NCI-H82 treated with DMSO at 0.1 percent for 48 hours (cell line): ENCODE measurements around the gene PLEKHA6.

ENCODE experiments used
- DNase-seq: peaks from one replicate; lab custom pipeline; 2025; ENCODE audit not compliant: unreplicated experiment; lab: John Stamatoyannopoulos, UW

PLEKHA6 gene

DNA sequence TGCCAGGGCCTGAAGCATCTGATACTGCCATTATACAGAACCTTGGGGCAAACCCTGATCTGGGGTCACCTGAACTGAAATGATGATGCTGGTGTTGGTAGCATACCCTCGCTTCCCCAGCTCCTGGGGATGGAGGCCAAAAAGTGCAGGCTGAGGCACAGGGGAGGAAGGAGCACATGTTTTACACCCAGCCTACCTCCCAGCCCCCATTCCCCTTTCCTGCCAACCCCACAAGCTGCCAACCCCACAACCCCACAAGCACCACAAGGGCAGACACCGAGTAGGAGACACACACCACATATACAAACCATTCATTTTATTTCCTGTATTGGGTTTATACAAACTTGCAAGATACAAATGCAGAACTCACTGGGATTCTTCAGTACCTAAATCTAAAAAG lies 141.2 kb downstream of the PLEKHA6 start:
- DNase-seq = no peak

DNA sequence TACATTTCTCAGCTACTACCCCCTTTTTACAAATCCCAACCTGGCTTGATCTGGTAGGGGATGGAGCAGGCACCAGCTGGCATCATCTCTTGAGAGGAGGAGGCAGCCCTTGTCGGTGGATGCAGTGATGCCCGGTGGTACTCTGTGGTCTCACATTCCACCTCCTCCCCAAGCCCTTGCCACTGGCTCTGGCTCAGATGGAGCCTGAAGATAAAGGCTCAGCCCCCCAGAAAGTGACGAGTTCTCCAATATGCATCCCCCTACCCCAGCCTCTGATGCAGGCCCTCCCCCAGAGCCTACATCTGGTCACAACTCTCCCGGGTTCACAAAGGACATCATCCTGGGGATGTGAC lies 142.1 kb downstream of the PLEKHA6 start:
- DNase-seq = no peak

DNA sequence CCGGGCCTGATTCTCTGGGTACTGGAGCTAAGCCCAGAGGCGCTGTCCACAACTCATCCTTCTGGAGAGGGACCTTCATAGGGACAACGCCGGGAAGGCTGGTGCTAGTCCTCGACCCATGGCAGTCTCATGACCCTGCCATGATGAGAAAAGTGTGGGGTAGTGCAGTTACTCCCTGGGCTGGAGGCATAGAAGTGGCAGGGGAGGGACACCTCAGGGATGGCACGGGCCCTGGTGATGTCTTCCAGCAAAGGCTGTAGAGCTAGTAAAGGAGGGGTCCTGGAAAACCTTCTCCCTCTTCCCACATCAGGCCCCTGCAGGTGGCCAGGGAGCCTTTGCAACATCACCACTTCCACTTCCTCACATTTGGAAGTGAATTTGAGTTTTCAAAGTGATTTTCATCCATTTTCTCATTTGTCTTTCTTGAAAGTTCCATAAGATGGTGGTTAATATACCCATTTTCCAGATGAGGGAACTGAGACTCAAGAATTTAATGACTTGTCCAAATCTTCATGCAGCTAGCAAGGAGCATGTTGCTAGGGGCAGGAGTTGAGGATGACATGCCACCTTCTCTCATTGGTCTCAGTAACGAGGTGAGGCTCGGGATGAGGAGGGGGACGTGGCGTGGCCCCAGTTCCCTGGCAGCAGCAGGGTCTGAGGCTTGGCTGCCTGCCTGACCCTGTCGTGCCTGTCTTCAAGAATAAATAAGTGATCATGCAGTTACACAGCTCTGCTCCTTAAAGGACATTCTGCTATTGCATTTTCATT lies 142.7 kb downstream of the PLEKHA6 start:
- DNase-seq = no peak

DNA sequence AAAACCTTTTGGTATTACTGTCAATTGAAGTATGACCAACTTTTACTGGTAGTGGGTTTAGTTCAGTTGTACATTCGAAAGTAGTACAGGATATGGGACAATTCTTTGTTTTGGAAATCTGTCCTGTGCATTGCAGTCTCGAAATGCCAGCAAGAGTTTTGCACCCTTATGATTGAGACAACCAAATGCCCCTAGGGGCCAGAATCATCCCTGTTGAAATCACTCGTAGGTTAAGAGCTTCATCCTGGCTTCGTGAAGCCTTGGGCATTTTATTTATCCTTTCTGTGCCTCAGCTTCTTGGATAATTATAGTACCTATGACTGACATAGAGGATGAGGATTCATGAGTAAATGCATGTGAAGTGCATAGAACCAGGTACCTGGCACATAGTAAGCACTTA lies 143.5 kb downstream of the PLEKHA6 start:
- no peak for DNase-seq

DNA sequence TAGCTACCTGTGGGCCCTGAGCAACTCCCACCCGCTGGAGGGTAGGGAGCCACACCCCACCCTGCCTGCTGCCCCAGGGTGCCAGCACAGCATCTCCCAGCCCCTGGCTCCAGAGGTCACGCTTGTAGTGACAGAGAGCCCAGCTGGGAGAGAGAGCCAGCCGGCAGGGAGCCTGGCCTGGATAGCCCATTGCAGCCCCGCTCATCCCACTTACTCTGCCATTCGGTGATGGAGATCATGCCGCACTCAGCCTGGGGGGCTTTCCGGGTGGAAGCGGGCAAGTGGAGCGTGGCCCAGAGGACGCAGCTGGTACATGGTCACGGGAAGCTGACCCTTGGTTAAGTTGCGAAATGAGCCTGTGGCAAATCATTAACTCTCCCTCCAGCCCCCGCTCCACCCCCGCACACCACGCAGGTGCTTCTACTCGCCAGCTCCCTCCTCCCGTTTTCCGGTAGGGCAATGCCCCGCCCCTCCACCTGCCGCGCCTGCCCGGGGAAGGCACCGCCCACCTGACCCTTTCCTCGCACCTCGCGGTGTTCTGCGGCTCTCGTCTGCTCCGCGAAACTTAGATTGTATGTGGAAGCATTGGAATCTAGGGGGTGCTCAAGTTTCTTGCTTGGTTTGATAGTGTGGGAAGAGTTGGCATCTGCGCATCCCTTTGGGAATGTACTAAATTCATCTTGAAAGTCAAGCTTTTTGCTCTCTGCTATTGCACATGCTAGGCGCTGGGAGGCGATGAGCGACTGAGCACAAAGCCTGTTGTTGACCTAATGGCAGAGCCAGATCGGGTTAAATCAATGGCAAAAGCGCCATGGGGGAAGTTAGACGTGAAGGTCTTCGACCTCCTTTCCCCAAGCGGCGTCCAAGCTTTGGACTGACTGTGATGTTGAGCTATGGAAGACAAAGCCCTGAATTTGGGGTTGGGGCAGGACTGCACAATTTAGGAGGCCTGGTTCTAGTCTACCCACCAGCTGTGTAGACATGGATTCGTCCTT lies 145.8 kb downstream of the PLEKHA6 start, which contains the start of gene GOLT1A:
Gene GOLT1A (minus strand): TSS at position 321 of the 995 bp plus-strand sequence. CDS start 82 bp downstream, at position 239.
- no peak for DNase-seq

DNA sequence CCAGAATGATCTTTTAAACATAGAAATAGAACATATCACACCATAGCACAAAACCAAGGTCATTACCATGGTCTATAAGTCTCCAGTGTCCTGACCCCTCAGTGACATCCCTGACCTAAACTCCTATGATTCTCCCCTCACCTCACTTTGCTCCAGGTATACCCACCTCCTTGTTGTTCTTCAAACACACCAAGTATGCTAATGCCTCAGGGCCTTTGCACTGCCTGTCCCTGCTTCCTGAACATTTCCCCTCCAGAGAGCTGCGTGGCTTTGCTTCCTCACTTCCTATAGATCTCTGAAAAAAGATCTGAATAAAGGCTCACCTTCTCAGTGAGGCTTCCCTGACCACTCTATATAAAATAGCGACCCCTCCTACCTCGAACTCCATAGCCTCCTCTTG lies 147.0 kb downstream of the PLEKHA6 start:
- DNase-seq = no peak

DNA sequence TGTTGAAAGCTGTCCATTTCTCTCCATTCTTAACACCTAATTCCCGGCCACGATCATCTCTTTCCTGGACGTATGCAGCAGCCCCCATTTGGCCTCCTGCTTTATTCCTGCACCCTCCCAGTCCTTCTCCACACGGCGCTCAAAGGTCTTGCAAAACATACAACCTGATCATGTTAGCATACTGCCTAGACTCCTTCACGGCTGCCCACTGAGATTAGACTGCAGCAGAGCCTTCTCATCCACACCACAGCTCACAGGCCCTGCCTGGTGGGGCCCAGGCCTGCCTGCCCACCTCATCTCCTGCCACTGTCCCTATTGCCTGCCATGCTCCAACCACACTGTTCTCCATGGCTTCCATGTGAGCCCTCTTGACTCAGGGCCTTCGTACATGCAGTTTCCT lies 148.7 kb downstream of the PLEKHA6 start:
- no peak for DNase-seq

DNA sequence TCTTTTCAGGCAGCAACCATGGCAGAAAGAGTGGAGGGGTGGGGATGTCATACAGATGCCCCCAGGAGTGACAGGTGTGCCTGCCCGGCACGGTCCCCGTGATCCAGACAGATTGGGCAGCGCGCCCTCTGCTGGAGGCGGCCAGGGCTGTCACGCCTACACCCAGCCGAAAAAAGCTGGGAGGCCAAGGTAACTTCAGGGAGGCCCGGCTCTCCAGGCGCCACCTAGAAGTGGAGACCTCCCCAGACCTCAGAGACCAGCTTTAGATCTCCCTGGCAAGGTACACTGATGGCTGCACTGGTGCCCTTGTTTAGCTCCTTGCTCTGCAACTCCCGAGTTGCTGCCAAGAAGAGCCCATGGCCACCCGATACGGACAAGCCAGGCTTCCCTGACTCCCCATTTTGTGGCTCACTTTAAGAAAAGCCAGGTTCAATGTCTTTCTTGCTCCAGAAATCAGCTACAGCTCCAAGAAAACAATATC lies 152.6 kb downstream of the PLEKHA6 start:
- peak; percentile 15 for DNase-seq

DNA sequence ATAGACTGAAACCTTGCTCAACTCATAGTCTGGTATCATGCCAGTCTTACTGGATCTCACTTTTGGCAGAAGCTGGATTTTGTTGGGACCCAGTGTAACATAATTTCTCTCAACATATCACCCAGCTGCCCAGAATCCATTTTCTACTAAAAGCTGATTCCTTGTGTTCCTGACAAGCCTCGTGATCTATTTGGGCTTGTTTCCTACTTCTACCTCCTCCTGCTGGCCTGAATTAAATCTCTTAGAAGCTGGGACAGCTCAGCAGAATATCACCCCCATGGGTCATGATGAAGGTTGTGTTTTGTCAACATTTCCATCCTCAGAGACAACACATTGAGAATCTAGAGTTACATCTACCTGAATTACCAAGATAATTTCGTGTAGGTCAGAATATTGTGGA lies 153.6 kb downstream of the PLEKHA6 start:
- no peak for DNase-seq

DNA sequence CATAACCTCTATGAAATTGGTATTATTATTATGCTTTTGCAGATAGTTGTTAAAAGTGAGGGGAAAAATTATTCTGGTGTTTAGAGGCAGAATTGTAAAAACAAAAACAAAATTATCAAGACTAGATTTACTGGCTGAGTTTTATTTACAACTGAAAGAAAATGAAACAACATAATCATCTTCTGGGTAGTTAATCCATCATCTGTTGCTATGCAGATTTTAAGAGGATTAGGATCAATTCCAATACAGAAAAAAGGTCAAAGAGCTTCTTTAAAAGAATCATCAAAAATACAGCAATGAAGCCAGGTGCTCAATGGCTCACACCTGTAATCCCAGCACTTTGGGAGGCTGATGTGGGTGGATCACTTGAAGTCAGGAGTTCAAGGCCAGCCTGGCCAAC lies 154.2 kb downstream of the PLEKHA6 start:
- DNase-seq = no peak

DNA sequence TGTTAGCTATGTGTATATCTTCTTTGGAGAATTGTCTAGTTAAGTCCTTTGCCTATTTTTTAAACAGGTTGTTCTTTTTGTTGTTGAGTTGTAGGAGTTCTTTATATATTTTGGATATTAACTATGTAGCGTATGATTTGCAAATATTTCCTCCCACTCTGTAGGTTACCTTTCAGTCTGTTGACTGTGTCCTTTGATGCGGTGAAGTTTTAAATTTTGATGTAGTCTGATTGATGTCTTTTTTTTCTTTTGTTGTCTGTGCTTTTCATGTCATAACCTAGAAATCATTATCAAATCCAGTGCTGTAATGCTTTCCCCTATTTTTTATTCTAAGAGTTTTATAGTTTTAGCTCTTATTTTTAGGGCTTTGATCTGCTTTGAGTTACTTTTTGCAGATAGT lies 154.8 kb downstream of the PLEKHA6 start:
- DNase-seq = no peak

DNA sequence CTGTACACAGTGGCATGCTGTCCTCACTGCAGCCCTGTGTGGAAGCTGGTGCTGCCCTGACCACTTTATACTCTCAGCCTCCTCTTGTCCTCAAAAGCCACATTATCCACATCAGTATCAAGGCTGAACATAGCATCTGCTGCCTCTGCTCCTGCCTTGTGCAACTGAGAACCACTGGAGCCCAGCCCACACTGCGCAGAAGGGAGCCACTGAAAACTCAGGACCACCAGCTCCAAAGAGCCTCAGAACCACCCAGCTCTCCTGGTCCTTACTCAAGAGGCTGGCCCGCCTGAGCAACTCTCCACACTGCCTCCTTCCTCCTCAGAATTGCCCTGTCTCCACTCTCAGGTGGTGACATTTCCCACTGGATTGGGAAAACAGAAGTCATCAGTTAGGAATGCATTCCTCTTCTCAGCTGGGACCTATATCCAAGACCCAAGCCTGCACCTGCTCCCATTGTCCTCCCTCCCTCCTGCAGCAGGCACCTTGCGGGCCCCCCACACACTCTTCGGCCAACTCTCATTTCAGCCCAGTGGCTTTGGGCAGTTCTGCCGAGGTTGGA lies 156.4 kb downstream of the PLEKHA6 start:
- DNase-seq = no peak

DNA sequence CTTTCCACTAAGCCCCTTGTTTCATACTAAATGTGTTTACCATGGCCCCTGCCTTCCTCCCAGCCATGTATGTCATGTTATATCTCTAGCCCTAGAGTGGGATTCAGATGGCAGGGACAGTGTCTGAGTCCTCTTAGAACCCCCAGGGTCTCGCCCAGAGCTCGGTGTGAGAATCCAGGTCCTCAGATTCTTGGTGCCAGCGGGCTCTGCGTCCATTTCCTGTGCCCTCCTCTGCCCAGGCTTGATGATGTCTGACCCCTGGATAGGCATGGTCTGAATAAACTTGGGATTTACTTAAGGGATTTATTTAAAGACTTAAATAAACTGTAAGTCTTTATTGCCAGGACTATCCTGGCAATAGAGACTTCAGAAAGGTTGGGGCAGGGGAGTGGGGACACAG lies 157.2 kb downstream of the PLEKHA6 start:
- no peak for DNase-seq

DNA sequence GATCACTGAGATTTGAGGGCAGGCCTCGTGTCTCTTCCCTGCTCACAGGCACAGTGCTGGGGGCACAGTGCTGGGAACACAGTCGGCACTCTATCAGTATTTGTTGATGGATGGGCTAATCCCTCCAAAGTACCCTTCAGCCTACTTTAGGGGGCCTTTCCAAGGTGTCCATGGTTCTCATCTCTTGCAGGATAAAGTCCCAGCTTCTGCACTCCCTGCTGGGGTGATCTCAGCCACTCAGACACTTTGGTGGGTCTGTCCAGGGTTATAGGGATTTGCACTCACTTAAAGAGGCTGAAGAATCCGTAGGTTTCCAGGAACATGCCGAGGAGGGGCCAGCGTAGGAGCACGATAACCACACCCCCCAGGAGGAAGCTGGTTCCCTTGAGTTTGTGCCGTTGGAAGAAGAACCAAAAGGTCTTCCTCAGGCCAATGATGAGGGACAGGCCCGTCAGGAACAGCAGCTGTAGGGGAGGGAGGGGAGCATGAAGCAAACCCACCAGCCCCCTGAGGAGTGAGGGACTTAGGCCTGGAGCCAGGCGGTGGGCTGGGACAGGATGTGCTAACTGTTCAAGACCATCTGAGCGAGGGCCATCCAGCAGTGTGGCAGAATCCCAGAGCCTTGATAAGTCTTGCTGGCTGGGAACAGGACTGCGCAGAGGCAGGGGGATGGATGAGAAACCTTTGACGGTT lies 158.2 kb downstream of the PLEKHA6 start:
- no peak for DNase-seq

DNA sequence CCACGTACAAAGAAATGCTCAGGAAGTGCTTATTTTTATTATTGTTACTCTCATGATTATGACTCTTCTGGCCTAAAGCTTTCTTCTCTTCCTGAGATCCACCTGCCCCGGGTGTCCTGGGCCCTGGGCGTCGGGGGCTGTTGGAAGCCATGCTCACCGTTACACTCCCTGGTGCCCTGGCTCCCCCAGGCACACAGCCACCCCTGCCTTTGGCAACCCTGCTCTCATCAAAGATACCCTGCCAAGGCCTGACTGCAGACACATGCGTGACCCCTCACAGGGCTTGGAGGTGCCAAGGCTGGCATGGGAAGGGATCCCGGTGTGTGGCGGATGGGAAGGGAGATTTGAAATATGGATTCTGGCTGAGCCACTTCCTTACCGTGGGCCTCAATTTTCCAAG lies 160.2 kb downstream of the PLEKHA6 start:
- no peak for DNase-seq

DNA sequence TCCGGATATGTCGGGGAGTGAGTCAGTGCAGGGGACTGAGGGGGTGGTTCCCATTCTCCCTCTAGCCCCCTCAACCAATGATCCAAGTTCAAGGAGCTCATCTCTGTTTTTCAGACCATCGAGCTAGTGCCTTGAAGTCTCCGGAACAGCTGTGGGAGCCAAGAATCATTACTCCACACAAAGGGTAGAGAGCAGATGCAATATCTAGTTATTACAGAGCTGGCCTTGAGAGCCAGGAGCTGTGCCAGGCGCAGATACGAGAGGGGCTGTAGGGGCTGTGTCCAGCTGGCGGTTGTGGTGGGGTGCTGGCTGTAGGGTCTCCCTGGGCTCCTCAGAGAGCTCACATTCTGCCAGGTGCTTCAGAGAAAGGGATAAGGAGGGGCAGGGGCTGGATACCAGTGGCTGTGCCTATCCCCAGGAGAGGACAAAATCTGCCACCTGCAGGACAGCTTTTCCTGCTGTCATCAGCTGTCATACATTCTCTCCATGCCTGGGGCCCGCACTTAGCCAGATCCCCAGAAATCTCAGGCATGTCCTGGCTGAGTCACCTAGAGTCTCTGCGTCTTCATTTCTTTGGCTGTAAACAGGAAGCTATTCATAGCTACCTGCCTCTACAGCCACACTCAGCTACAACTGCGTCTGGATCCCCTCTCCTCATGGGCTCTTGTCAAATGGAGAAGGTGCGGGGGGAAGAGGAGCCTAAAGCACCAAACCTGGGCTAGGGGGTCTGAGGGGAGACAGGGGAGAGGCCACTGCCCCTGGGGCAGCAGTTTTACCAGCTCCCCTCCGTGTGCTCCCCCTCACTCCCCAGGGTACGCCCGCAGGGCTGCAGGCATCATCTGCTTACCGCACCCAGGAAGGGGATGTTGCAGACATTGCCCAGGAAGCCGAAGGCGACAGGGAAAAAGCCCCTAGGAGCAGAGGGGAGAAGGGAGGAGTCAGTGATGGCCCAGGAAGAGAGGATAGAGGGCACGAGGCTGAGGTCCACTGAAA lies 161.1 kb downstream of the PLEKHA6 start:
- DNase-seq = no peak

DNA sequence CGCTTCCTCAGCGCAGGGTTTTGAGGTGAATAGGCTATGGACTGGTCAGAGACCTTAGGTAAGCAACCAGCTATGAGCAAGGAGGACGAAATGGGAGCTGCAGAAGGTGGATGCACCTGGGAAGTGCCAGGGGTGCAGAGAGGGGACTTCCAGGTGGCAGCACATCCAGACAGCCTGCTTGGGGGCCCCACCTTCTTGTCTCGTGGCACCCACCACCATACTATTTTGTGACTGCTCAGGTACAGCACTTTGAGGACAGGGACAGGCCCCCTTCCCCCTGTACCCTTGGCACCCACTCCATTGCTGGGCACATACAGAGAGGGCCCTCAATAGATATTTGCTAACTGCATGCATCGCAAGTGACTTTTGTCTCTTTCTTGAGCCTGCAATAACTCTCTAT lies 162.7 kb downstream of the PLEKHA6 start:
- no peak for DNase-seq

DNA sequence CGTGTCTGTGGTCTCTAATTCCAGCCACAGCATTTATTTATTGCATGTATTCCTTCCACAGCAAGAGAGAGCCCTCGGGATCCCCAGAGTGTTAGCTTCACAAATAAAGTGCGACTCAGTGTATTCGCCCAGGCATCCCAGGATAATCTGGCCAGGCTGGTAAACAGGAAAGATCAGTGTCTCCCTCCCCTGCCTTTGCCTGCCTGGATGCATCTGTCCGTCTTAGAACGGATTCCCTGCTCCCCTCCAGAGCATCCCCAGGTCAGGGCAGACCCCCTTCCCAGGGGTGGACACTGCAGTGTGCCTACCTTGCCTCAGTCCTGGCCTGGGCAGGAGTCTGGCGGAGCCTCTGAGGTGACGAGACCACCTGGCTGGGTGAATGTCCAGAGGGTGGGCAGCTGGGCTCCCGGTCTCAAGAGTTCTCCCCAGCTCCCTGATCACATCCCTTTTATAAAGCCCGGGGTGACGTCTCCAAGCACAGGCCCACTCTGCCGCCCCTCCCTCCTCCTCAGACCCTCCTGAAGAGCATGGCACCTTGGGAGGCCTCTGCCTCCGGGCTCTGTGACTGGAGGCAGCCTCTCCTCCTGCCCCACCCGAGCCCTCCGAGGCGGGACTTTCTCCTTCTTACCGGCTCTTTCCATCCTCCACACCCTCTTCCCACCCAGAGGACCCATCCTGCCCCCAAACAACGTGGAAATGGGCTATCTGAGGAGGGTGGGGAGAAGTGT lies 163.5 kb downstream of the PLEKHA6 start, which contains the start of gene KISS1:
Gene KISS1 (minus strand): TSS at position 424 of the 728 bp plus-strand sequence. CDS start 3,615 bp downstream, outside the sequence.
- no peak for DNase-seq

DNA sequence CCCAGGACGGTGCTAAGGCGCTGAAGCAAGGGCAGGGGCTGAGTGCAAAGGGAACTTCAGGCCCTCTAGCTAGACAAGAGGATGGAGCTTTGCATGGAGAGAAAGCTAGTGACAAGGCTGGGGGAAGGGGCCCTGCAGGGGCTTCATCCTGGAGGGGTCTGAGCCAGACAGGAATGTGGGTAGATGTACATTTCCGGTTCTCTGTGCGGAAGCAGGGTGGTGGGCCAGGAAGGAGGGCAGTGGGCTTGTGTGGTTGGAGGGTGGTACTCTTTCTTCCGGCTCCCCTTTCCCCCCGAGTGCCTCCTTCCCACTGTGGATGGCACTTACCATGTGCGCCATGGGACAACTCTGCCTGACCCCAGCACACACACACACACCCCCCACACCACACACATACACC lies 165.0 kb downstream of the PLEKHA6 start:
- no peak for DNase-seq
